Raji (cell line): ENCODE results near the gene RREB1.

Source experiments
- POLR2A ChIP-seq: IDR thresholded peaks from 2 replicates; pipeline ENCODE4 v1.6.1; 2011; ENCODE audit warnings: low read depth, low read length, control low read depth; ENCODE audit not compliant: insufficient read depth

Gene RREB1

DNA sequence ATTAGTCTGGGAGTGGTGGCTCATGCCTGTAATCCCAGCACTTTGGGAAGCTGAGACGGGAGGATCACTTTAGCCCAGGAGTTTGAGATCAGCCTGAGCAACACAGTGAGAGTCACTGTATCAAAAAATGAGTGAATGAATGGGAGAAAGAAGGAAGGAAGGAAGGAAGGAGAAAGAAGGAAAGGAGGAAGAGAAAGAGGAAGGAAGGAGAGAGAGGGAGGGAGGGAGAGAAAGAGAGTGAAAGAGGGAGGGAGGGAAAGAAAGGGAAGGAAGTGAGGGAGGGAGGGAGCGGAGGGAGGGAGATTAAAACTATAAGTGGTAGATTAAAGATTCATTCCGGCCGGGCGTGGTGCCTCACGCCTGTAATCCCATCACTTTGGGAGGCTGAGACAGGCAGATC is 28.9 kb upstream of the RREB1 start:
- no peak for TF ChIP-seq POLR2A

DNA sequence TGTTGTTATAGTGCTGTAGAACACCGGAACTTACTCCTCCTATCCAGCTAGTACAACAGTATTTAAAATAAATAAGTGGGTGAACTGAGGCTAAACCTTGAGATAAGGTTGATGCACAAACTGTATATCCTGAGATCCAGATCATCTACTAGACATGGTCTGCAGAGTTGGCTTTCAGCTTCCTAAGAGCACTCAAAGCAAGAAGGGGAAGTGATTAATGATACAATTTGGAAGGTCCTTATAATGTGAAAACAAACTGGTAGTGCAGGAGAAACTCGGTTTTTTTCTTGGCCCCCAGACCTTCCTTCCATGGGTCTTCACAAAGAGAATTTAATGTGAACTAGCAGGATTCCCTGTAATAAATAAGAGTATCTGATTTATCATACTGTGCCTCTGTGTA is 27.4 kb upstream of the RREB1 start:
- no peak for TF ChIP-seq POLR2A

DNA sequence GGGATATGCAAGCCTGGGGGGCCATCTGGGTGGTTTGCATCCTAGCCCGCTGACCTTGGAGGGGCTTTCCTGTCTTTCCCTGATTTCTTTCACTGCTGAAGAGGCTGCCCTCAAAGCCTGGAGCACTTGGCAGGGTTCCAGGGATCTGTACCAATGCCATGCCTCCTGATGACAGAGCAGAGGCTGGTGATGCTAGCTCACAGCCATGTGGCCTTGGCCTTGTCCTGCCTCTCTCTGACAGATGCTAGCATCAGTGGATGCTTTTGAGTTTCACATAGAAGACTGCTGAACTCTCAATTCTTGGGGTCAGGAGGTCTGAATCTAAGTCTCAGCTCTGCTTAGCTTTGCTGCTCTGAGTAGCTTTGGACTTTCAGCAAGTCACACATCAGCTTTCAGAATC is 21.9 kb upstream of the RREB1 start:
- TF ChIP-seq POLR2A, result no peak

DNA sequence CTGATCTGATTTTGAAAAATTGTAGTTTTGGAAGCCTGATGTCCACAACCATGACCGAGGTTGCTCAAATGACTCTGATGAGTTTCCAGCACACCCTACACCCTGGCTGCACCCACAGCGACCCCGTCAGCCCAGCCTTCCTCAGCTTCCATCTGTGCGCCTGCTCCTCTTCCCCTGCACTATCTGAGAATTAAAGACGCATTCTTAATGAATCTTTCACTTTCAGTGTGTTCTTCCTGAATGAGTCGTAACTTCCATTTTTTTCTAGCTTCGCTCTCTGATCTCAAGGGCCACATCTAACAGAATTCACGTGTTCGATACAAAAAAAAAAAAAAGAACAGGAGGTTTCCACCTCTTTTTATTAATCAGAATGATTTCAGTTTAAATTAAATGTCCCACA is 21.3 kb upstream of the RREB1 start:
- TF ChIP-seq POLR2A, result no peak

DNA sequence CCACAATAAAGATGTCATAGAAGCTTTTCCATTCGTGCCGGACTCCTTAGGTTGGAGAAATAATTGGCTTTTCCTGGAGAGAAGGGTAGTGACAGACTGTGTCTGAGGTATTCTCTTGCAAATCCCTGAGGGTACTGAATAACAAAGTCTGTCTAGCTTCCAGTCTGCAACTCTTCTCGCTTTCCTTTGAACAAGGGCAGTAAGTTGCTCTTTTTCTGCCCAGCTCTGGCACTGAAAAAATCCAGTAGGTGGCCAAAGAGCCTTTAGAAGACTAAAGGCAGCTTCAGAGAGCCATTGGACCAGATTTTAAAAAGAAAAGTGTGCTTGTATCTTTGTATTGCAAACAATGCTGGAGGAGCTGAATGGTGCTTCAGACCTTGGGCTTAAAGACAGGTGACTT is 20.7 kb upstream of the RREB1 start:
- no peak for TF ChIP-seq POLR2A

DNA sequence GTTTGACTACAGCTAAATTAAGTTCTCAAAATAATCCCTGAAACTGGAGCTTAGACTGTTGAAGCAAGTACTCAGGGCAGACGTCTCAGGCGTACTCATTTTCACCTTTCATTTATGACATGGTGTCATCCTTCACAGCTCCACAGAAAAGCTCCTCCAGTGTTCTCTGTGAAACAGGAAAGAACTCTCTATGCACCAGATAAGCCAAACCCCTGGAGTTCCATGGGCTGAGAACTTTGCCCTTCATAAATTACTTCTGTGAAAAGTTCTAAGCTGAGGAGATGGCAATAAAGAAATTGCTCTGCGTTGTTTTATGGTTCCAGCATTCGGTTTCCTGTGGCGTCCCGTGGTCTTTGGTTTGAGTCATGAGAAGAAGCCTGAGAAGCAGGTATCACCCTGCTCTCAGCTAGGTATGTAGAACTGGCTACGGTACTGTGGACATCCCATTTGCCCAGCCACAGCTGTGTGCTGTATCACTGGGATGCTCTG is 20.2 kb upstream of the RREB1 start:
- no peak for TF ChIP-seq POLR2A

DNA sequence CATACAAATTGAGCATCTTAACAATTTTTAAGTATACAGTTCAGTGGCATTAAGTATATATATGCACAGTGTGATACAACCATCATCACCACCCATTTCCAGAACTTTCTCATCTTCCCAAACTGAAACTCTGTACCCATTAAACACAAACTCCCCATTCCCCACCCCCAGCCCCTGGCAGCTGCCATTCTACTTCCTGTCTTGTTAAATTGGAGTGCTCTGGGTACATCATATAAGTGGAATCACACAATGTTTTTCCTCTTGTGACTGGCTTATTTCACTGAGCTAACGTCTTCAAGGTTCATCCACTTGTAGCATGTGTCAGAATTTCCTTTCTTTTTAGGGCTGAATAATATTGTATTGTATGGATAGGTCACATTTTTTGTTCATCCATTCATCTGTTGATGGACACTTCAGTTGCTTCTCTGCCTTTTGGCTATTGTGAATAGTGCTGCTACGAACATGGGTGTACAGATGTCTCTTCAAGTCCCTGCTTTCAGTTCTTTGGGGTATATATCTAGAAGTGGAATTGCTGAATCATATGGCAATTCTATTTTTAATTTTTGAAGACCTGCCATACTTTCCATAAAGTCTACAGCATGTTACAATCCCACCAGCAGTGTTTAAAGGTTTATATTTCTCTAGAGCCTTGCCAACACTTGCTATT is 19.6 kb upstream of the RREB1 start:
- no peak for TF ChIP-seq POLR2A

DNA sequence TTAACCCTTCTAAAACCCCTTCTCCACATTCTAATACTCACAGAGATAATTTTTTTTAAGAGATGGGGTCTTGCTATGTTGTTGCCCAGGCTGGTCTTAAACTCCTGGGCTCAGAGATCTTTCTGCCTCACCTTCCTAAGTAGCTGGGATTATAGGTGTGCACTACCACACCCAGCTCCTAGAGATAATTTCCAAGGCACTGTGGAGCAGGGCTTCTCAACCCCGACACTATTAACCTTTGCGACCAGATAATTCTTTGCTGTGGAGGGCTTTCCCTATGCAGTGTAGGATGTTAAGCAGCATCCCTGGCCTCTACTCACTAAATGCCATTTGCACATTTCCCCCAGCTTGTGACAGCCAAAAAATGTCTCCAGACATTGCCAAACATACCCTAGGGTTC is 8.8 kb upstream of the RREB1 start:
- TF ChIP-seq POLR2A, result no peak

DNA sequence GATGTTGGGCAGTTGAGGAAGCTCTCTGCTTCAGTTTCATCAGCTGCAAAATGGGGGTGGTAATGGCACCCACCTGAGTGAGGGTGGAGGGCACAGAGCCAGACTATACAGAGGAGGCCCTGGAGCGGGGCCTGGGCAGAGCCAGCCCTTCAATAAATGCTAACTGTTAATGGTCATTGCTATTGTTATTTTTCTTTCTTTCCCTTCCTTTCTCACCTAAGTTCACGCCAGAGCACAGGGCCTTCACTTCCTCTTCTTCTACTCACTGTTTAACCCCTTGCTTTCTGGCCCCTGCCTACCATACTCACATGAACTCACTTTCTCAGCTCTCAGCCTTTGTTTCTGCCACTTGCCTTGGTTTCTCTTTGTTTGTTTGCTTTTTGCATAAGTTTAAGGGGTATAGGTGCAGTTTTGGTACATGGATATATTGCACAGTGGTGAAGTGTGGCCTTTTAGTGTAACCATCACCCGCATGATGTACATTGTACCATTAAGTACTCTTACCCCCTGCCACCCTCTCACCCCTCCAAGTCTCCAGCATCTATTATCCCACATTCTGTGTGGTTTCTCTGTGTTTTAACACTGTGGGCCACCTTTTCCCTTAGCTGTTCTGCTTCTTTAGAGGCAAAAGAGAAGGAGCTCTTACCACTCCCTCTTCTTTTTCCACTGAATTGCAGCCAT is 7.5 kb upstream of the RREB1 start:
- no peak for TF ChIP-seq POLR2A

DNA sequence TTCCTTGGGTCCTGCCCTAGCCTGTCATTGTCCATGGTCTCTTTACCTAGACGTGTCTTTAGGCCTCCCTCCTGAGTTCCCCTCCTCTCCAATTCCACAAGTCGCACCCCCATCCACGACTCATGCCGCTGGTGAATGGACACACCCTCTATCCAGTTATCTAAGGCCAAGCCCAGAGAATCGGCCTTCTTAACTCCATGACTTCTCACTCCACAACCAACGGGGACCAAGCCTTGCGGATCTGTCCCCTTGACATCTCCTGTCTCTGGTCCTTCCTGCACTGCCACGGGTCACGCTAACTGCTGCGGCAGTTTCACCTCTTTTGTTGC is 7.0 kb upstream of the RREB1 start:
- no peak for TF ChIP-seq POLR2A

DNA sequence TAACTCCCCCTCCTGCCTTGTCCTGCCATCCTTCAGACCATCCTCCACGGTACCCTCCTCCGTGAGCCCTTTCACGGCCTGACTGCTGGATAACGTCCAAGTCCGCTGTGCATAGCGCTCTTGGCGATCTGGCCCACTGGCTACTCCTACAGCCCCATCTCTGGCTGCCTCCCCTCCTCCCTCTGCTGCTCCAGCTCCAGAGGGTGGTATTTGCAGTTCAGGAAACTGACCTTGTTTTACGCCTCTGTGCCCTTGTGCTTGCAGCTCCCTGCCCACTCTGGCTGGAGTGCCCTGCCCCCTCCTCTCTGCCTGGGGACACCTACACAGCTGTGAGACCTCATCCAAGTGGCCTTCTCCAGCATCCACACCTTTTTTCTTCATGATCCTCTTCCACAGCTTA is 6.5 kb upstream of the RREB1 start:
- no peak for TF ChIP-seq POLR2A

DNA sequence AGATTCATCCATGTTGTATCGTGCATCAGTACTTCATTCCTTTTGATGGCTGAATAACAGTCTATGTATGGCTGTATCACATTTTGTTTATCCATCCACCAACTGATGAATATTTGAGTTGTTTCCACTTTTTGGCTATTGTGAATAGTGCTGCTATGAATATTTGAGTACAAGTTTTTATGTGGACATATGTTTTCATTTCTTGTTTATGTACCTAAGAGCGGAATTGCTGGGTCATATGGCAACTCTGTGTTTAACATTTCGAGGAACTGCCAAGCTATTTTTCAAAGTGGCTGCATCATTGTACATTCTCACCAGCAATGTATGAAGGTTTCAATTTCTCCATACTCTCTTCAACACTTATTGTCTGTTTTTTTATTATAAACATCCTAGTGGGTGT is 3.0 kb upstream of the RREB1 start:
- no peak for TF ChIP-seq POLR2A

DNA sequence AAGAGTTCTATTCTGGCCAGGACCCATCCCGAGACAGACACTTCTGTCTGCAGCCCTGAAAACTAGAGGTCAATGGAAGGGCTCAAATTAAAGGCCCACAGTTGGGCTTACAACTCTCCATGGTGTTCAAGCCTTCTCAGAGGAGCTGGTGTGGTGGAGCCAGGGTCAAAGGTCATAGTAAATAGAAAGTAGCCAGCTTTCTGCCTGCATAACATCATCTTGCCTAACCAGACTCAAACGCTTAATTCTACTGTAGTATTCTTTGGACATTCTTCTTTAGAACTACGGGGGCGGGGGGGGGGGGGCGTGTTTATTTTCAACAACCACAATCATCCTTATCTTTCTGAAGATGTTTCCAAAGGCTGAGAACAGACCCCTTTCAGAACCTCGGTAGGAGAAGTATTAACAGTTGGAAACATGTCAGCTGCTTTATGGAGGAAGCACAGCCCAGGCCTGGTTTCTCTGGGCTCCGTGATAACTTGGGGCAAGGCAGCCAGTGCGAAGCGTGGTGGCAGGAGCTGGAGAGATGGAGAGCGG is 1.5 kb upstream of the RREB1 start:
- no peak for TF ChIP-seq POLR2A

DNA sequence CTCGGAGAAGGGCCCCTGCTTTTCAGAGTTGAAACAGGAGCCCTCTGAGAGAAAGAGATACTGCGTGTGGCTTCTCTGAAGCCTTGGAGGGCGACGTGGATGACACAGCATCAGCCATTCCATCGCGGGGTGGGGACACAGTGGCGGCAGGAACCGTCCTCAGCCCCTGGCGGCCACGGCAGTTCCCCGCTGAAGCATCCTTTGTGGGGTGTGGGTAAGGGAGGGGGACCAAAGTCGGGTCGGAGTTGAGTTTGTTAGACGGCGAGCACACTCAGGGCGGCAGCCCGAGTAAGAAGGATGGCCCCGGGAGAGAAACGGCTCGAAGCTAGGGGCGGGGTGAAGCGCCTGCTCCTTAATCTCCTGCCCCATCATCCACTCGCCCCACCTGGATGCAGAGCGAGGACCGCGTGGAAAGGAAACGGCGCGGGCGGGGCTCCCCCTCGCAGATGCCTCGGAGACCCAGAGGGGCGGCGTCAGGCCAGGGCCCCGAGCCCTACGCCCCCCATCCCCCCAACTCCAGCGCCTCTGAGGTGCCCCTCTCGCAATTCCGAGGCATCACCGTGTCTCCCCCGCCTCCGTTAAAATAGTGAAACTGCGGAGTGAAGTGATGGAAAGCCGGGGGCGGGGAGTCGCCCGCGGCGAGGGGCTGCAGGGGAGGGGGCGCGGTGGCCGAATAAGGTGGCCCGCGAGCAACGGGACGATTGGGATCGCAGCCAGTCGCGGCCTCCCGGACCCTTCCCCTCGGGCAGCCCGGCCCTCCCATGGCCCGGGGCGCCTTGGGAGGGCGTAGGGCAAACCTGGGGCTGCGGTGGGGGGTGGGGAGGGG is 796 bp upstream of the RREB1 start:
- TF ChIP-seq POLR2A, result no peak

DNA sequence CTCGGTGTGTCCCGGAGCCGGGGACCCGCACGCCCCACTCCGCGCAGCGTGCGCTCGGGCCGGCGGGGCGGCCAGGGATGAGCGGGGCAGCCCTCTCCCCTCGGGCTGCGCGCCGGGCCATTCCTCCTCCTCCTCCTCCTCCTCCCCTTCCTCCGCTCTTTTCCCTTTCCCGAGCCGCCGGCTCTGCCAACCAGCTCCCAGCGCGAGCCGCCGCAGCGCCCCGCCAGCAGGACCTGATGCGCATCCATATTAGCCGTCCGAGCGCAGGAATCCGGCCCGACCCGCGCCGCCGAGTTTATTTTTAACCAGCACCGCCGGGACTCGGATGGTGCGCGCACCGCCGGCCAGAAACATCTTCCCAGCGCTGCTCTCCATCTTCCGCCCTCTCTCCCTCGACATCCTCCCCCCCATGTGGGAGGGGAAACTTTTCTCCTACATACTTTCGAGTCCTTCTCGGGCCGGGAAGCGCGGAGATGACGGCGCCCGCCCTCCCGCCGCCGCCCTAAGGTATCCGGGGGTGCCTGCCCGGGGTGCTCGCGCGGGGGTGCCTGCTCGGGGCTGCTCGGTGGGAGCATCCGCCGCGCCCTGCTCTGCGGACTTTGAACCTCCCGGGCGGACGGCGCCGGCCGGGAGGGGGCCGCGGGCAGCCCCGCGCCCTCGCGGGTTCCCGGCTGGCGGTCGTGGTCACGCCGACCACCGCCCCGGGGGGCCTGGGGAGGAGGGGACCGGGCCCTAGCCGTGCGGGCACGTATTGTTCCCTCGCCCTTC is 619 bp downstream of the RREB1 start:
- no peak for TF ChIP-seq POLR2A
